GM12864 (cell line): ENCODE measurements around the gene GSTM2.
"Not testable (repeated sequence)": the region's sequence is repeated elsewhere in the genome, so short reads cannot be mapped to it uniquely, and the experiment has no call there.

Source experiments
- DNase-seq: peaks from one replicate; pipeline ENCODE4 v3.0.0-alpha.2; 2011; ENCODE audit warnings: low read depth
- H3K4me3 ChIP-seq: 2 replicates; pipeline ENCODE4 v1.5.1; 2011; ENCODE audit warnings: mild to moderate bottlenecking, low read depth, low read length, control low read depth
- CTCF ChIP-seq: IDR thresholded peaks from 2 replicates; pipeline ENCODE4 v1.5.1; 2011; ENCODE audit warnings: low read depth, mild to moderate bottlenecking, moderate library complexity, low read length, control low read depth, inconsistent platforms; ENCODE audit errors: missing control alignments

GSTM2 gene

GRCh38 chr1:109689844-109690405, 22.1 kb downstream of the GSTM2 start:
- TF ChIP-seq CTCF = no peak
- DNase-seq = no peak
- no peak overlapping the region for H3K4me3 ChIP-seq

- no peak overlapping the region for H3K4me3 ChIP-seq
- no peak for TF ChIP-seq CTCF
- no peak for DNase-seq
These were observed 23.9 kb downstream of the GSTM2 start for GRCh38 chr1:109691759-109692158.

GRCh38 chr1:109694400-109694799, 26.5 kb downstream of the GSTM2 start:
- not testable (repeated sequence) for DNase-seq, H3K4me3 ChIP-seq

- not testable (repeated sequence) for H3K4me3 ChIP-seq
These were observed 27.3 kb downstream of the GSTM2 start for GRCh38 chr1:109695138-109695537.

GRCh38 chr1:109697066-109697465, 29.2 kb downstream of the GSTM2 start:
- H3K4me3 ChIP-seq = no peak overlapping the region
- DNase-seq = no peak
- TF ChIP-seq CTCF = no peak

More at GRCh38 chr1:109695138-109695537, 27.3 kb downstream of the GSTM2 start:
- not testable (repeated sequence) for DNase-seq

GRCh38 chr1:109697861-109698260, 30.0 kb downstream of the GSTM2 start:
- not testable (repeated sequence) for H3K4me3 ChIP-seq, DNase-seq

GRCh38 chr1:109702940-109703339, 35.1 kb downstream of the GSTM2 start:
- not testable (repeated sequence) for DNase-seq

GRCh38 chr1:109704173-109704572, 36.3 kb downstream of the GSTM2 start:
- H3K4me3 ChIP-seq = no peak overlapping the region
- peak; percentile 18 for TF ChIP-seq CTCF
- DNase-seq = no peak

More at GRCh38 chr1:109702940-109703339, 35.1 kb downstream of the GSTM2 start:
- not testable (repeated sequence) for H3K4me3 ChIP-seq

GRCh38 chr1:109705411-109705810, 37.6 kb downstream of the GSTM2 start:
- DNase-seq = no peak
- no peak overlapping the region for H3K4me3 ChIP-seq
- TF ChIP-seq CTCF = no peak

- DNase-seq, H3K4me3 ChIP-seq: not testable (repeated sequence)
These were observed 41.1 kb downstream of the GSTM2 start for GRCh38 chr1:109708949-109709348.

GRCh38 chr1:109709822-109710221, 42.0 kb downstream of the GSTM2 start:
- not testable (repeated sequence) for DNase-seq, H3K4me3 ChIP-seq

- DNase-seq, H3K4me3 ChIP-seq: not testable (repeated sequence)
These were observed 43.9 kb downstream of the GSTM2 start, which contains the start of gene GSTM5 for GRCh38 chr1:109711593-109712320. Gene GSTM5, plus strand, starts transcription at chr1:109712251. Its CDS starts 62 bp downstream, at chr1:109712313.
